WTC11 (cell line): ENCODE data around the gene PSMD13. TPM values are rescaled to one million over a fixed set of nuclear protein-coding genes. Genes with fewer than 3 reads are reported as not detected.

Experiments
- ATAC-seq: fragments of 200-7000 bp; cut with Tn5 transposase; 2 replicates; pipeline ENCODE4 v1.10.0; 2021; ENCODE audit warnings: mild to moderate bottlenecking, moderate library complexity
- CTCF ChIA-PET: fragments of 300-600 bp; sonication (Branson Sonifier 250); formaldehyde crosslinking; loops from one replicate; lab custom pipeline; 2021; ENCODE audit warnings: antibody characterized with exemption; lab: Charles Lee
- POLR2A ChIA-PET: fragments of 350-600 bp; sonication (Branson Sonifier 250); formaldehyde crosslinking; loops from one replicate; lab custom pipeline; 2021; ENCODE audit warnings: antibody characterized with exemption; lab: Charles Lee
- DNase-seq: peaks from one replicate; pipeline ENCODE4 v3.0.0; 2021; ENCODE audit warnings: low spot score
- H3K27ac Mint-ChIP-seq: 2 replicates; pipeline ENCODE4 v1.8.0; 2021; ENCODE audit warnings: mixed read lengths
- H3K27me3 Mint-ChIP-seq: 2 replicates; pipeline ENCODE4 v1.8.0; 2021; ENCODE audit warnings: low read depth, mild to moderate bottlenecking, moderate library complexity, mixed read lengths
- H3K36me3 Mint-ChIP-seq: 2 replicates; pipeline ENCODE4 v1.8.0; 2021; ENCODE audit warnings: mixed read lengths
- H3K4me1 Mint-ChIP-seq: 2 replicates; pipeline ENCODE4 v1.8.0; 2022; ENCODE audit warnings: mixed read lengths
- H3K4me3 Mint-ChIP-seq: 2 replicates; pipeline ENCODE4 v1.8.0; 2021; ENCODE audit warnings: mild to moderate bottlenecking, moderate library complexity, mixed read lengths
- H3K9me3 Mint-ChIP-seq: 2 replicates; pipeline ENCODE4 v1.8.0; 2021; ENCODE audit warnings: mixed read lengths
- AFF4 ChIP-seq: sonication (generic); formaldehyde crosslinking; IDR thresholded peaks from 2 replicates; pipeline ENCODE4 v1.8.1; 2023; ENCODE audit warnings: mild to moderate bottlenecking, missing genetic modification reagents, borderline replicate concordance
- ATF6 ChIP-seq: sonication (generic); formaldehyde crosslinking; IDR thresholded peaks from 2 replicates; pipeline ENCODE4 v1.8.1; 2023; ENCODE audit warnings: mild to moderate bottlenecking, missing genetic modification reagents
- CREM ChIP-seq: sonication (generic); formaldehyde crosslinking; IDR thresholded peaks from 2 replicates; pipeline ENCODE4 v1.8.1; 2022; ENCODE audit warnings: mild to moderate bottlenecking, missing genetic modification reagents, moderate library complexity
- E2F4 ChIP-seq: sonication (generic); formaldehyde crosslinking; IDR thresholded peaks from 2 replicates; pipeline ENCODE4 v1.8.1; 2022; ENCODE audit warnings: low read depth, mild to moderate bottlenecking, moderate library complexity, missing genetic modification reagents, borderline replicate concordance
- ERG ChIP-seq: fragments of 250-450 bp; sonication (Bioruptor Pico); IDR thresholded peaks from 2 replicates; pipeline ENCODE4 v1.8.0; 2021; ENCODE audit warnings: mild to moderate bottlenecking
- NFYB ChIP-seq: sonication (generic); formaldehyde crosslinking; conservative IDR thresholded peaks from 2 replicates; pipeline ENCODE4 v1.8.0; 2022; ENCODE audit warnings: low read depth, missing genetic modification reagents
- PREB ChIP-seq: sonication (generic); formaldehyde crosslinking; IDR thresholded peaks from 2 replicates; pipeline ENCODE4 v1.8.1; 2022; ENCODE audit warnings: mild to moderate bottlenecking, missing genetic modification reagents, moderate library complexity, borderline replicate concordance
- SMAD3 ChIP-seq: sonication (generic); formaldehyde crosslinking; IDR thresholded peaks from 2 replicates; pipeline ENCODE4 v1.8.0; 2022; ENCODE audit warnings: missing genetic modification reagents, mild to moderate bottlenecking, borderline replicate concordance
- SMAD4 ChIP-seq: sonication (generic); formaldehyde crosslinking; IDR thresholded peaks from 2 replicates; pipeline ENCODE4 v1.8.0; 2022; ENCODE audit warnings: mild to moderate bottlenecking, missing genetic modification reagents
- ZNF416 ChIP-seq: fragments of 250-450 bp; sonication (Bioruptor Pico); IDR thresholded peaks from 2 replicates; pipeline ENCODE4 v1.9.0; 2021; ENCODE audit warnings: mild to moderate bottlenecking, inconsistent platforms
- ZNF423 ChIP-seq: fragments of 250-450 bp; sonication (Bioruptor Pico); IDR thresholded peaks from 2 replicates; pipeline ENCODE4 v2.1.2; 2022; ENCODE audit warnings: mild to moderate bottlenecking, moderate library complexity
- total RNA-seq: library from RNA; stranded (reverse); gene quantifications from 3 replicates; pipeline ENCODE4 v1.2.3, GENCODE V29; 2021
- TF ChIP-seq, protein P1 (sequence below): fragments of 250-450 bp; sonication (Bioruptor Pico); conservative IDR thresholded peaks from 2 replicates; pipeline ENCODE4 v1.9.0; 2021; ENCODE audit warnings: mild to moderate bottlenecking
- TF ChIP-seq, protein P2 (sequence below): sonication (generic); formaldehyde crosslinking; IDR thresholded peaks from 2 replicates; pipeline ENCODE4 v1.8.0; 2022; ENCODE audit warnings: mild to moderate bottlenecking, missing genetic modification reagents
- TF ChIP-seq, protein P3 (sequence below): sonication (generic); formaldehyde crosslinking; IDR thresholded peaks from 2 replicates; pipeline ENCODE4 v1.8.1; 2022; ENCODE audit warnings: mild to moderate bottlenecking, moderate library complexity, missing genetic modification reagents

PSMD13 gene
- total RNA-seq, 1 experiment from 2014 or later, result 148 TPM

- no peak for TF ChIP-seq ERG
- TF ChIP-seq, protein P1, sequence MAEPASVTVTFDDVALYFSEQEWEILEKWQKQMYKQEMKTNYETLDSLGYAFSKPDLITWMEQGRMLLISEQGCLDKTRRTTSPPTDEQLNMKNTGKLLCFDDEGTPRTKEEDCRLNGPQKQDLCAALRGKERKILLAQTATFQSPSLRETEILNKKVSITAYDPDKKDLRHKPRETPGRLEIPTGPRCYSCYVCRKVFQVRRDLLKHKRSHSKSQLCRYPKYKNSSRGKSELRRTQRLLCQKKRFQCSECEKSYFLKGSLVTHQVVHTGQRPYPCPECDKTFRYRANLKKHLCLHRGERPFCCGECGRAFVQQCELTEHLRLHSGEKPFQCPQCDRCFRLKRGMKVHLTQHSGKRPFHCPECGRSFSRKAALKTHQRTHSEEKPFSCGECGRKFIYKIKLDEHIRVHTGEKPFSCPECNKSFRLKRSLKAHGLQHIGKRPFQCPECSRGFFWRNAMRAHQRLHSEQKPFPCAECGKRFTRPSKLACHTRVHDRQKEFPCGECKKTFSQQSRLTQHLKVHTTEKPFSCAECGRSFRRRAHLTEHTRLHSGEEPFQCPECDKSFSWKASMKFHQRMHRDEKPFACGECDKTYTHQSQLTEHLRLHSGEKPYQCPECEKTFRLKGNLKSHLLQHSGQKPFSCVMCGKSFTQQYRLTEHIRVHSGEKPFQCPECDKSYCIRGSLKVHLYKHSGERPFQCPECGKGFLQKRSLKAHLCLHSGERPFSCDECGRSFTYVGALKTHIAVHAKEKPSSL (CRISPR knock-in tag), result no peak
- TF ChIP-seq, protein P2, sequence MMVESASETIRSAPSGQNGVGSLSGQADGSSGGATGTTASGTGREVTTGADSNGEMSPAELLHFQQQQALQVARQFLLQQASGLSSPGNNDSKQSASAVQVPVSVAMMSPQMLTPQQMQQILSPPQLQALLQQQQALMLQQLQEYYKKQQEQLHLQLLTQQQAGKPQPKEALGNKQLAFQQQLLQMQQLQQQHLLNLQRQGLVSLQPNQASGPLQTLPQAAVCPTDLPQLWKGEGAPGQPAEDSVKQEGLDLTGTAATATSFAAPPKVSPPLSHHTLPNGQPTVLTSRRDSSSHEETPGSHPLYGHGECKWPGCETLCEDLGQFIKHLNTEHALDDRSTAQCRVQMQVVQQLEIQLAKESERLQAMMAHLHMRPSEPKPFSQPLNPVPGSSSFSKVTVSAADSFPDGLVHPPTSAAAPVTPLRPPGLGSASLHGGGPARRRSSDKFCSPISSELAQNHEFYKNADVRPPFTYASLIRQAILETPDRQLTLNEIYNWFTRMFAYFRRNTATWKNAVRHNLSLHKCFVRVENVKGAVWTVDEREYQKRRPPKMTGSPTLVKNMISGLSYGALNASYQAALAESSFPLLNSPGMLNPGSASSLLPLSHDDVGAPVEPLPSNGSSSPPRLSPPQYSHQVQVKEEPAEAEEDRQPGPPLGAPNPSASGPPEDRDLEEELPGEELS (CRISPR knock-in tag), result no peak
- TF ChIP-seq, protein P3, sequence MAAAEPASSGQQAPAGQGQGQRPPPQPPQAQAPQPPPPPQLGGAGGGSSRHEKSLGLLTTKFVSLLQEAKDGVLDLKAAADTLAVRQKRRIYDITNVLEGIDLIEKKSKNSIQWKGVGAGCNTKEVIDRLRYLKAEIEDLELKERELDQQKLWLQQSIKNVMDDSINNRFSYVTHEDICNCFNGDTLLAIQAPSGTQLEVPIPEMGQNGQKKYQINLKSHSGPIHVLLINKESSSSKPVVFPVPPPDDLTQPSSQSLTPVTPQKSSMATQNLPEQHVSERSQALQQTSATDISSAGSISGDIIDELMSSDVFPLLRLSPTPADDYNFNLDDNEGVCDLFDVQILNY (CRISPR knock-in tag), result no peak
Measured at GRCh38 chr11:196786-197731, 39.7 kb upstream of the PSMD13 start (continued).

DNA sequence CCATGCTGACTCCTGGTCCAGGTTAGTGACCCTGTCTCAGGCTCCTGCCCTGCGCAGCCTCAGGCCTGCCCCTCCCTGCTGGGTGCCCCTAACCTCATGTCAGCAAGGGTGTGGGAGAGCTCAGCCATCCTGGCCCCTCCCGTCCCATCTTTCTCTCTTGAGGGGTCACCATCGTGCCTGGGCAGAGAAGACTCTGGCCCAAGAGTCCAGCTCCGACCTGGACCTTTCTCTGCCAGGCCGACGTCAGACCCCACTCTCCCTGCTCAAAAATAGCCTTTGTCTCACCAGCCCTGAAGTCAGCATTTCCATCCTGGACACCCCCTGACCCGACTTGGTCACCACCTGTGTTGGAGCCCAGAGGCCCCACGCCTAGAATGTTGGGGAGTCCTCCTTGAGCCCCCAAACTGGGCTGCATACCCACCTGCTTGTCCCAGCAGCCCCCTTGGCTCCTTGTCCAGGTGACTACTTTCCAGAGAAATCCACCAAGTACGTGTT is 39.0 kb upstream of the PSMD13 start:
- no peak for ATAC-seq
- no peak overlapping the region for H3K4me3 Mint-ChIP-seq
- no peak overlapping the region for H3K27ac Mint-ChIP-seq
- CTCF ChIA-PET, result no interaction called here
- DNase-seq, result no peak
- no peaks in the 10 kb centered on the region for H3K36me3 Mint-ChIP-seq
- no peak for TF ChIP-seq ZNF416
- TF ChIP-seq CREM (CRISPR knock-in tag), result no peak
- no peak for TF ChIP-seq SMAD3
- TF ChIP-seq ZNF423 (CRISPR knock-in tag), result no peak
- TF ChIP-seq, all 79 proteins: peak for 0
- Mint-ChIP-seq H3K9me3 (no peaks in the 10 kb centered on the region), H3K27me3 (peaks cover 2% of the 10 kb centered on the region; the same call in 1 of the 2 replicates), H3K4me1 (no peaks in the 10 kb centered on the region)
- POLR2A ChIA-PET, result no interaction called here

DNA sequence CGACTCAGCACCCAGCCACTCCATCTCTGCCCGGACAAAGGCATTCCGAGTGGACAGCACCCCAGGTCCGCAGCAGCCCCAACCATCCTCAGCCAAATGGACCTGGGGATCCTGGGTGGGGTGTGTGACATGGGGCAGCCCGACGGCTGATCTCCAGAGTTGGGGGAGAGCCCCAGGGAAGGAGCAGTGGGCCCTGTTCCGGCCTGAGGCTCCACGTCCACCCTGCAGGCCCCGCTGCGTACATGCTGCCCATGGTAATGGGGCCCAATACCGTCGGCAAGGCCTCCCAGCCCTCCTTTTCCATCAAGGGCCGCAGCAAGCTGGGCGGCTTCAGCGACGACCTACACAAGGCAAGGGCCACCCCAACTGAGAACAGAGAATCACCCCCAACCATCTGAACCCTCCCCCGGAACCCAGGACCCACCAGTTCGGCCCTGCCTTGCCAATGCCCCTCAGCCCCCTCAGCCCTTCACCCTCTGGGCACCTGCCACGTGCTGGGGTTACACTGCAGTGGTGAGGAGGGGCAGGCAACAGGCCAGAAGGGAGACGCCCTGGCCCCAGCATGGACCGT is 38.5 kb upstream of the PSMD13 start:
- ATAC-seq (no peak), DNase-seq (no peak)
- H3K4me1 Mint-ChIP-seq, result no peaks in the 10 kb centered on the region
- H3K9me3 Mint-ChIP-seq, result no peaks in the 10 kb centered on the region
- no peaks in the 10 kb centered on the region; the same call in 1 of the 2 replicates for H3K36me3 Mint-ChIP-seq
- H3K27ac Mint-ChIP-seq, result no peak overlapping the region
- POLR2A ChIA-PET, result no interaction called here
- CTCF ChIA-PET, result no interaction called here
- H3K27me3 Mint-ChIP-seq, result peaks cover 2% of the 10 kb centered on the region; the same call in 1 of the 2 replicates
- no peak overlapping the region for H3K4me3 Mint-ChIP-seq
- TF ChIP-seq AFF4 (CRISPR knock-in tag) (no peak), PREB (CRISPR knock-in tag) (no peak), E2F4 (no peak), NFYB (CRISPR knock-in tag) (no peak), ATF6 (CRISPR knock-in tag) (no peak), SMAD4 (CRISPR knock-in tag) (no peak)
